Gastroesophageal sphincter (tissue), 4 donors: ENCODE results near the gene FGF7. TPM values are rescaled to one million over a fixed set of nuclear protein-coding genes. Genes with fewer than 3 reads are reported as not detected.

Source experiments
- ATAC-seq: fragments of 150-250 bp; one replicate; pipeline ENCODE4 v1.9.1; 2016; ENCODE audit warnings: mild to moderate bottlenecking, moderate library complexity
- H3K27ac ChIP-seq, 4 donors: fragments of 200-600 bp; sonication (generic) in 3 of 4; 1 replicate in 3 of 4; 2 replicates in 1 of 4; pipeline ENCODE4 v1.5.1; 2016 to 2019
- H3K27me3 ChIP-seq: fragments of 200-600 bp; sonication (generic); one replicate; pipeline ENCODE4 v1.5.1; 2019
- H3K36me3 ChIP-seq, 2 donors: fragments of 200-600 bp; sonication (generic); one replicate each; pipeline ENCODE4 v1.5.1; 2019; ENCODE audit warnings: control low read depth in 1 of 2
- H3K4me1 ChIP-seq, 3 donors: fragments of 200-600 bp; sonication (generic); 1 replicate in 2 of 3; 2 replicates in 1 of 3; pipeline ENCODE4 v1.5.1; 2016 to 2019; ENCODE audit warnings: control low read depth in 2 of 3
- H3K4me3 ChIP-seq, 2 donors: fragments of 200-600 bp; sonication (generic); one replicate each; pipeline ENCODE4 v1.5.1; 2019; ENCODE audit warnings: mild to moderate bottlenecking in 1 of 2, moderate library complexity in 1 of 2
- H3K9me3 ChIP-seq, 3 donors: fragments of 200-600 bp; sonication (generic); one replicate each; pipeline ENCODE4 v1.5.1; 2017 to 2019; ENCODE audit warnings: control low read depth in 2 of 3
- EP300 ChIP-seq: sonication (generic); formaldehyde crosslinking; IDR thresholded peaks from one replicate; pipeline ENCODE4 v1.6.1; 2017; ENCODE audit warnings: antibody characterized with exemption, mild to moderate bottlenecking
- POLR2A ChIP-seq, 2 donors: fragments of 450-650 bp; IDR thresholded peaks; one replicate each; pipeline ENCODE4 v1.6.1; 2017; ENCODE audit warnings: antibody characterized with exemption in 2 of 2, mild to moderate bottlenecking in 2 of 2, moderate library complexity in 1 of 2
- POLR2AphosphoS5 ChIP-seq: sonication (generic); formaldehyde crosslinking; IDR thresholded peaks from one replicate; pipeline ENCODE4 v1.6.1; 2017; ENCODE audit warnings: antibody characterized with exemption
- WGBS, 2 donors: methylation state at CpG; one replicate each; pipeline ENCODE4 v1.1.5; 2018; ENCODE audit warnings: low coverage in 1 of 2; 5-methylcytosine and 5-hydroxymethylcytosine counted together
- total RNA-seq, 4 donors: library from RNA; depleted of rRNA; stranded (reverse); fragments of >200 nt; gene quantifications; one replicate each; pipeline ENCODE4 v1.1.0, GENCODE V29; 2016
- TF ChIP-seq, protein P1 (sequence below), 4 experiments: fragments of 200-600 bp in 2 of 4; fragments of 450-650 bp in 2 of 4; sonication (generic) in 1 of 4; IDR thresholded peaks; one replicate each; pipeline ENCODE4 v1.5.1; 2017 to 2019; ENCODE audit warnings: antibody characterized with exemption in 4 of 4, mild to moderate bottlenecking in 2 of 4, moderate library complexity in 2 of 4

FGF7 gene
- total RNA-seq, 4 donors from 2014 or later = 67.5 to 106 (median 83.1) TPM

DNA sequence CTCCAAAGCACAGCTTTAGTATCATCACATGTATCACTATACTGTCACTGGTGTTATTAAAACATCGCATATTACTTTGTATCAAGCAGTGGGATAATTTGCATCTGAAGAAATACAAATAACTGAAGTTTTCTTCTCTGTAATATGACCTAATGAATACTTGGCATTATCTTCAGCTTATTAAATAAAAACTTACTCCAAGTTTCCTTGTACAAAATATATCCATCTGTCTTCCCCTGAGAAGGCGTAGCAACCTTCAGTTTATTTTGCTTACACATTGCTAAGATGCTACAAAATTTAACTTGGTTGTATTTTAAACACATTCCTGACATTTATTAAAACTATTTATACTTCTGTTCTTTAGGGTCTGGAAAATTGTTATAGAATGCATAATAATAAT is 13.7 kb downstream of the FGF7 start:
- peak overlapping the region; percentile 49 to 70 (median 62) for H3K27ac ChIP-seq
- no peak overlapping the region for H3K4me3 ChIP-seq
- no peak for TF ChIP-seq POLR2AphosphoS5
- no peaks in the 10 kb centered on the region for H3K36me3 ChIP-seq
- no peaks in the 10 kb centered on the region for H3K27me3 ChIP-seq
- WGBS, 2 donors = 31 to 35% methylated on average over 2 of the region's 2 CpGs
- peaks cover 7 to 100% (median 12%) of the 10 kb centered on the region in 3 donors for H3K4me1 ChIP-seq
- ATAC-seq = no peak
- no peaks in the 10 kb centered on the region for H3K9me3 ChIP-seq

GRCh38 chr15:49438962-49439631 is 16.1 kb downstream of the FGF7 start:
- H3K9me3 ChIP-seq = no peaks in the 10 kb centered on the region
- H3K27me3 ChIP-seq = no peaks in the 10 kb centered on the region
- peak; percentile 34 for ATAC-seq
- peak overlapping the region; percentile 40 to 79 (median 68) for H3K27ac ChIP-seq
- 6 to 12% methylated on average over 5 to 6 of the region's 6 CpGs for WGBS, 2 donors
- no peak for TF ChIP-seq POLR2AphosphoS5
- no peak for TF ChIP-seq POLR2A (IDR thresholded peaks at IDR 0.05)
- no peak for TF ChIP-seq EP300
- TF ChIP-seq, protein P1, sequence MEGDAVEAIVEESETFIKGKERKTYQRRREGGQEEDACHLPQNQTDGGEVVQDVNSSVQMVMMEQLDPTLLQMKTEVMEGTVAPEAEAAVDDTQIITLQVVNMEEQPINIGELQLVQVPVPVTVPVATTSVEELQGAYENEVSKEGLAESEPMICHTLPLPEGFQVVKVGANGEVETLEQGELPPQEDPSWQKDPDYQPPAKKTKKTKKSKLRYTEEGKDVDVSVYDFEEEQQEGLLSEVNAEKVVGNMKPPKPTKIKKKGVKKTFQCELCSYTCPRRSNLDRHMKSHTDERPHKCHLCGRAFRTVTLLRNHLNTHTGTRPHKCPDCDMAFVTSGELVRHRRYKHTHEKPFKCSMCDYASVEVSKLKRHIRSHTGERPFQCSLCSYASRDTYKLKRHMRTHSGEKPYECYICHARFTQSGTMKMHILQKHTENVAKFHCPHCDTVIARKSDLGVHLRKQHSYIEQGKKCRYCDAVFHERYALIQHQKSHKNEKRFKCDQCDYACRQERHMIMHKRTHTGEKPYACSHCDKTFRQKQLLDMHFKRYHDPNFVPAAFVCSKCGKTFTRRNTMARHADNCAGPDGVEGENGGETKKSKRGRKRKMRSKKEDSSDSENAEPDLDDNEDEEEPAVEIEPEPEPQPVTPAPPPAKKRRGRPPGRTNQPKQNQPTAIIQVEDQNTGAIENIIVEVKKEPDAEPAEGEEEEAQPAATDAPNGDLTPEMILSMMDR (IDR thresholded peaks at IDR 0.05) = no peak
- H3K36me3 ChIP-seq = no peaks in the 10 kb centered on the region
- peak overlapping the region in 1 of 2 donors; percentile 9 for H3K4me3 ChIP-seq
- H3K4me1 ChIP-seq = peaks cover 7 to 91% (median 8%) of the 10 kb centered on the region in 3 donors

DNA sequence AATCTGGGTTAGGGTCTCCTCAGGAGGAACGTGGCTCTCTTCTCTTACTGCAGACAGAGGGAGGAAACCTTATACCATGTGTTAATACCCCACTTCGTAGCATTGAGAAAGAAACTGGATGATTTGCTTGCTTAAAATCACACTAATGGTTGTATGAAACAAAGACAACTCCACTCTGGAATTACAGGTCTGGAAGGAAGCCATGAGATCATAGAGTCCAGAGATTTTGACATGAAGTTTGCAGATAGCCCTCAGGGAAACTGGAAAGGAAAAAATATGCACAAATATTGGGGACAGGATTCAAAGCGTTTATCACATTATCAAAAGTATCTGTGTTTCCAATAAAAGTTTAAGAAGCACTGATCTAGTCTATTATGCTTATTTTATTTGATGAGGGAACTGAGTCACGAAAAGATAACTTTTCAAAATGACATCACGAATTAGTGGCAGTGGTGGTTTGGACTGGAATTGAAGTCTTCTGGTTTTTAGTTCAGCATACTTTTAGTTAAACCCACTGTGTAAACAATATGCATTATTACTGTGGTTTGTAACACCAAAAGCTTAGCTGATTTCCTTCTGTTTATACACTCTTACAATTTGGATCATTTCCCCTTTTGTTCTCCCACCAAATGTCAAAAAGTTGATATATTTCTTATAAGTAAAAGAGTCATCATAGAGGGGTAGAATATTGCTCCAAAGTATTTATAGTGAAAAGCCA is 16.8 kb downstream of the FGF7 start:
- no peak for ATAC-seq
- WGBS, 2 donors = 37 to 52% methylated on average over 5 of the region's 5 CpGs
- H3K4me3 ChIP-seq = no peak overlapping the region

GRCh38 chr15:49441356-49441755 is 18.3 kb downstream of the FGF7 start:
- H3K4me1 ChIP-seq = peaks cover 3 to 78% (median 7%) of the 10 kb centered on the region in 3 donors
- H3K36me3 ChIP-seq = no peaks in the 10 kb centered on the region
- no peaks in the 10 kb centered on the region for H3K9me3 ChIP-seq
- no peak overlapping the region for H3K4me3 ChIP-seq
- ATAC-seq = no peak
- no peaks in the 10 kb centered on the region for H3K27me3 ChIP-seq
- H3K27ac ChIP-seq = peak overlapping the region; percentile 18 to 70 (median 42)
- TF ChIP-seq POLR2A (IDR thresholded peaks at IDR 0.05) (no peak), POLR2AphosphoS5 (no peak), EP300 (no peak)
- TF ChIP-seq, protein P1 (IDR thresholded peaks at IDR 0.05) = no peak

More for the DNA sequence above, 16.8 kb downstream of the FGF7 start:
- Histone ChIP-seq H3K27me3 (no peaks in the 10 kb centered on the region), H3K9me3 (no peaks in the 10 kb centered on the region), H3K36me3 (no peaks in the 10 kb centered on the region), H3K4me1 (peaks cover 7 to 89% (median 8%) of the 10 kb centered on the region in 3 donors), H3K27ac (peak overlapping the region; percentile 40 to 79 (median 68))
- no peak for TF ChIP-seq EP300
- TF ChIP-seq, protein P1 (IDR thresholded peaks at IDR 0.05) = no peak
- TF ChIP-seq POLR2A (IDR thresholded peaks at IDR 0.05) = no peak
- TF ChIP-seq POLR2AphosphoS5 = no peak

DNA sequence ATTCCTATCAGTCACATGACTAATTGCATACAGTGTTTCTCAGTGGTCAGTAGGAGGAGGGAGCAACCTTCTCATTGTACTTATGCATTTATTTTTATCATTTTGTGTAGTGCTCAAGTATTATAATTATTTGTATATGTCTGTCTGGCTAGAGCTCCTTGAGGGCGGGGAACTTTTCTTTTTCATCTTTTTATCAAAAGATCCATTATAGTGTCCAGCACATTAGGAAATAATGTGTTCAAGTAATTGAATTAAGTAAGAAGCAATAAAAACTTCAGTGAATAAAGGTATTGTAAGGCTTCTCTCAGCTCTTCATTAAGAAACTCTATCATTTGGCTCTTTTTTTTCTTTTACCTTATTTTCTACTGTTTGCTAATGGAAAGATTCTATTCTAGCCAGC is 18.8 kb downstream of the FGF7 start:
- H3K36me3 ChIP-seq = no peaks in the 10 kb centered on the region
- no peak for TF ChIP-seq POLR2AphosphoS5
- TF ChIP-seq POLR2A (IDR thresholded peaks at IDR 0.05) = no peak
- no peak for TF ChIP-seq EP300
- TF ChIP-seq, protein P1 (IDR thresholded peaks at IDR 0.05) = no peak
- no peaks in the 10 kb centered on the region for H3K27me3 ChIP-seq
- no peak for ATAC-seq
- 86 to 92% methylated on average over 1 of the region's 1 CpG for WGBS, 2 donors
- peak overlapping the region in 2 of 4 donors; percentile 39 to 70 for H3K27ac ChIP-seq
- H3K9me3 ChIP-seq = no peaks in the 10 kb centered on the region
- H3K4me1 ChIP-seq = peaks cover 3 to 78% (median 7%) of the 10 kb centered on the region in 3 donors
- no peak overlapping the region for H3K4me3 ChIP-seq
